Ishikawa (cell line): ENCODE results near the gene INPP5K.

Source experiments
- RAD21 ChIP-seq: IDR thresholded peaks from 2 replicates; pipeline ENCODE4 v1.6.1; 2012; ENCODE audit warnings: low read depth
- TF ChIP-seq, protein P1 (sequence below): IDR thresholded peaks from 2 replicates; pipeline ENCODE4 v1.6.1; 2012
- TF ChIP-seq, protein P2 (sequence below): IDR thresholded peaks from 2 replicates; pipeline ENCODE4 v1.6.1; 2012; ENCODE audit warnings: low read depth, mild to moderate bottlenecking

DNA sequence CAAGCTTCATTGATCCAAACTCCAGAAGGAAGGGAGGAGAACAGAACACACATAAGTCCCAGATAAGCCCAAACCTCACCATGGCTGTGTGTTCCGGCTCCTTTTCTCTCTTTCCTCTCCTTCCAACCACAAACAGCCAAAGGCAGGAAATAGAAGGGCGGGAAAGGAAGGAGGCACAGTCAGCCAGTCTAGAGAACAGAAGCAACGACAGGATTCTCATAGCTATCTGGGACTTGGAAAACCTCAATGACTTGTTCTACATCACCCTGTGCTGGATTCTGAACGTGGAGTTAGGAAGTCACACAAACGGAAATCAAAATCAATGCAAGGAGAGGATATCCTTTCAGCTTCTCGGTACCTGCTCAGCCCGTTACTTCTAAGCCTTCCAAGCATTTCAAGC lies 69.4 kb downstream of the INPP5K start:
- no peak for TF ChIP-seq RAD21
- TF ChIP-seq, protein P1, sequence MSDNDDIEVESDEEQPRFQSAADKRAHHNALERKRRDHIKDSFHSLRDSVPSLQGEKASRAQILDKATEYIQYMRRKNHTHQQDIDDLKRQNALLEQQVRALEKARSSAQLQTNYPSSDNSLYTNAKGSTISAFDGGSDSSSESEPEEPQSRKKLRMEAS, result no peak
- TF ChIP-seq, protein P2, sequence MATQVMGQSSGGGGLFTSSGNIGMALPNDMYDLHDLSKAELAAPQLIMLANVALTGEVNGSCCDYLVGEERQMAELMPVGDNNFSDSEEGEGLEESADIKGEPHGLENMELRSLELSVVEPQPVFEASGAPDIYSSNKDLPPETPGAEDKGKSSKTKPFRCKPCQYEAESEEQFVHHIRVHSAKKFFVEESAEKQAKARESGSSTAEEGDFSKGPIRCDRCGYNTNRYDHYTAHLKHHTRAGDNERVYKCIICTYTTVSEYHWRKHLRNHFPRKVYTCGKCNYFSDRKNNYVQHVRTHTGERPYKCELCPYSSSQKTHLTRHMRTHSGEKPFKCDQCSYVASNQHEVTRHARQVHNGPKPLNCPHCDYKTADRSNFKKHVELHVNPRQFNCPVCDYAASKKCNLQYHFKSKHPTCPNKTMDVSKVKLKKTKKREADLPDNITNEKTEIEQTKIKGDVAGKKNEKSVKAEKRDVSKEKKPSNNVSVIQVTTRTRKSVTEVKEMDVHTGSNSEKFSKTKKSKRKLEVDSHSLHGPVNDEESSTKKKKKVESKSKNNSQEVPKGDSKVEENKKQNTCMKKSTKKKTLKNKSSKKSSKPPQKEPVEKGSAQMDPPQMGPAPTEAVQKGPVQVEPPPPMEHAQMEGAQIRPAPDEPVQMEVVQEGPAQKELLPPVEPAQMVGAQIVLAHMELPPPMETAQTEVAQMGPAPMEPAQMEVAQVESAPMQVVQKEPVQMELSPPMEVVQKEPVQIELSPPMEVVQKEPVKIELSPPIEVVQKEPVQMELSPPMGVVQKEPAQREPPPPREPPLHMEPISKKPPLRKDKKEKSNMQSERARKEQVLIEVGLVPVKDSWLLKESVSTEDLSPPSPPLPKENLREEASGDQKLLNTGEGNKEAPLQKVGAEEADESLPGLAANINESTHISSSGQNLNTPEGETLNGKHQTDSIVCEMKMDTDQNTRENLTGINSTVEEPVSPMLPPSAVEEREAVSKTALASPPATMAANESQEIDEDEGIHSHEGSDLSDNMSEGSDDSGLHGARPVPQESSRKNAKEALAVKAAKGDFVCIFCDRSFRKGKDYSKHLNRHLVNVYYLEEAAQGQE, result no peak
